Activated CD8-positive, alpha-beta memory T cell treated with anti-CD3 and anti-CD28 coated beads, Interleukin-2, amount 50 U/mL, for 1 hour (primary cell): ENCODE measurements around the gene KRTAP24-1.

Experiments used
- DNase-seq: peaks from one replicate; pipeline ENCODE4 v3.0.0-alpha.2; 2020; ENCODE audit errors: extremely low read depth

Gene KRTAP24-1

GRCh38 chr21:30282850-30283249 lies at the start of gene KRTAP24-1:
Gene KRTAP24-1, minus strand, starts transcription at chr21:30282950. Its CDS starts 18 bp downstream, at chr21:30282932.
- DNase-seq, result no peak

- no peak for DNase-seq
Observed at GRCh38 chr21:30329203-30329875, 46.6 kb upstream of the KRTAP24-1 start.

- DNase-seq, result no peak
Observed at GRCh38 chr21:30326390-30326789, 43.6 kb upstream of the KRTAP24-1 start.

- no peak for DNase-seq
Observed at GRCh38 chr21:30320215-30320614, 37.5 kb upstream of the KRTAP24-1 start, which contains the start of gene KRTAP26-1. Gene KRTAP26-1, minus strand, starts transcription at chr21:30320315. Its CDS starts 280 bp downstream, at chr21:30320035.

GRCh38 chr21:30315701-30316100 lies 33.0 kb upstream of the KRTAP24-1 start:
- no peak for DNase-seq

GRCh38 chr21:30306884-30307283 lies 24.1 kb upstream of the KRTAP24-1 start:
- no peak for DNase-seq

- no peak for DNase-seq
Observed at GRCh38 chr21:30305136-30305535, 22.4 kb upstream of the KRTAP24-1 start.

GRCh38 chr21:30289215-30289614 lies 6.5 kb upstream of the KRTAP24-1 start, which contains the start of gene KRTAP25-1:
Gene KRTAP25-1, minus strand, starts transcription at chr21:30289514. Its CDS starts 24 bp downstream, at chr21:30289490.
- no peak for DNase-seq

GRCh38 chr21:30271611-30272010 lies 11.1 kb downstream of the KRTAP24-1 start:
- DNase-seq, result no peak

- no peak for DNase-seq
Observed at GRCh38 chr21:30271156-30271555, 11.6 kb downstream of the KRTAP24-1 start.

- DNase-seq, result no peak
Observed at GRCh38 chr21:30269803-30270530, 12.8 kb downstream of the KRTAP24-1 start.

GRCh38 chr21:30268608-30269197 lies 14.0 kb downstream of the KRTAP24-1 start:
- DNase-seq, result no peak

- DNase-seq, result no peak
Observed at GRCh38 chr21:30257773-30258172, 25.0 kb downstream of the KRTAP24-1 start.

GRCh38 chr21:30256100-30256499 lies 26.6 kb downstream of the KRTAP24-1 start:
- DNase-seq, result no peak

- no peak for DNase-seq
Observed at GRCh38 chr21:30255679-30256078, 27.1 kb downstream of the KRTAP24-1 start.

GRCh38 chr21:30251781-30252180 lies 31.0 kb downstream of the KRTAP24-1 start:
- DNase-seq, result no peak

- DNase-seq, result no peak
Observed at GRCh38 chr21:30249936-30250335, 32.8 kb downstream of the KRTAP24-1 start.

- DNase-seq, result no peak
Observed at GRCh38 chr21:30248844-30249243, 33.9 kb downstream of the KRTAP24-1 start.

GRCh38 chr21:30245061-30245460 lies 37.7 kb downstream of the KRTAP24-1 start:
- no peak for DNase-seq

- DNase-seq, result no peak
Observed at GRCh38 chr21:30243691-30244090, 39.1 kb downstream of the KRTAP24-1 start.

GRCh38 chr21:30240661-30241060 lies 42.1 kb downstream of the KRTAP24-1 start:
- no peak for DNase-seq

- no peak for DNase-seq
Observed at GRCh38 chr21:30238168-30238567, 44.6 kb downstream of the KRTAP24-1 start.

- no peak for DNase-seq
Observed at GRCh38 chr21:30234643-30235042, 48.1 kb downstream of the KRTAP24-1 start.
